ENCODE data around the gene ZNF845.

GRCh38 chr19:53285087-53285486, 48.5 kb upstream of the ZNF845 start:
- no peak for TF ChIP-seq EZH2phosphoT487 (IDR thresholded peaks at IDR 0.05; ENCODE audit: borderline replicate concordance, low read length)
- TF ChIP-seq, protein P1, sequence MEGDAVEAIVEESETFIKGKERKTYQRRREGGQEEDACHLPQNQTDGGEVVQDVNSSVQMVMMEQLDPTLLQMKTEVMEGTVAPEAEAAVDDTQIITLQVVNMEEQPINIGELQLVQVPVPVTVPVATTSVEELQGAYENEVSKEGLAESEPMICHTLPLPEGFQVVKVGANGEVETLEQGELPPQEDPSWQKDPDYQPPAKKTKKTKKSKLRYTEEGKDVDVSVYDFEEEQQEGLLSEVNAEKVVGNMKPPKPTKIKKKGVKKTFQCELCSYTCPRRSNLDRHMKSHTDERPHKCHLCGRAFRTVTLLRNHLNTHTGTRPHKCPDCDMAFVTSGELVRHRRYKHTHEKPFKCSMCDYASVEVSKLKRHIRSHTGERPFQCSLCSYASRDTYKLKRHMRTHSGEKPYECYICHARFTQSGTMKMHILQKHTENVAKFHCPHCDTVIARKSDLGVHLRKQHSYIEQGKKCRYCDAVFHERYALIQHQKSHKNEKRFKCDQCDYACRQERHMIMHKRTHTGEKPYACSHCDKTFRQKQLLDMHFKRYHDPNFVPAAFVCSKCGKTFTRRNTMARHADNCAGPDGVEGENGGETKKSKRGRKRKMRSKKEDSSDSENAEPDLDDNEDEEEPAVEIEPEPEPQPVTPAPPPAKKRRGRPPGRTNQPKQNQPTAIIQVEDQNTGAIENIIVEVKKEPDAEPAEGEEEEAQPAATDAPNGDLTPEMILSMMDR (IDR thresholded peaks at IDR 0.05; ENCODE audit: low read depth, low read length, poor library complexity, severe bottlenecking): no peak

All from DOHH2 (cell line).